Small intestine (tissue), 7 donors: Measurements from ENCODE around the gene DAAM1. TPM values are rescaled to one million over a fixed set of nuclear protein-coding genes. Genes with fewer than 3 reads are reported as not detected.
A peak's percentile ranks its signal among the peaks of the same experiment; 100 is the strongest.

ENCODE experiments used
- DNase-seq, 2 donors: peaks; one replicate each; pipeline versions ENCODE4 v3.0.0 to v3.0.0-alpha.2; 2013
- FAIRE-seq: peaks from 2 replicates; lab custom pipeline; 2012; peaks lifted over from hg19 to GRCh38; lab: Jason Lieb, UNC
- H3K27ac ChIP-seq, 3 donors: one replicate each; pipeline ENCODE4 v1.5.1; 2013; ENCODE audit warnings: low read length in 2 of 3, mild to moderate bottlenecking in 2 of 3, control low read depth in 1 of 3, inconsistent platforms in 1 of 3, low read depth in 1 of 3, moderate library complexity in 1 of 3
- H3K27me3 ChIP-seq, 3 donors: one replicate each; pipeline ENCODE4 v1.6.1; 2013; ENCODE audit warnings: low read length in 3 of 3, inconsistent platforms in 1 of 3; ENCODE audit not compliant: control insufficient read depth in 3 of 3, insufficient read depth in 3 of 3
- H3K36me3 ChIP-seq, 3 donors: one replicate each; pipeline ENCODE4 v1.6.1; 2013; ENCODE audit warnings: low read length in 3 of 3, inconsistent platforms in 1 of 3, low read depth in 1 of 3, mild to moderate bottlenecking in 1 of 3, moderate library complexity in 1 of 3; ENCODE audit not compliant: control insufficient read depth in 3 of 3, insufficient read depth in 2 of 3
- H3K4me1 ChIP-seq, 3 donors: one replicate each; pipeline ENCODE4 v1.6.1; 2013; ENCODE audit warnings: low read length in 2 of 3, inconsistent platforms in 1 of 3, low read depth in 1 of 3, mild to moderate bottlenecking in 1 of 3, moderate library complexity in 1 of 3; ENCODE audit not compliant: control insufficient read depth in 3 of 3, insufficient read depth in 2 of 3
- H3K4me3 ChIP-seq, 3 donors: one replicate each; pipeline ENCODE4 v1.5.1; 2013; ENCODE audit warnings: low read length in 3 of 3, control low read depth in 1 of 3, inconsistent platforms in 1 of 3, low read depth in 1 of 3, mild to moderate bottlenecking in 1 of 3, moderate library complexity in 1 of 3
- H3K9me3 ChIP-seq, 2 donors: one replicate each; pipeline ENCODE4 v1.6.1; 2013; ENCODE audit warnings: low read depth in 1 of 2, low read length in 1 of 2; ENCODE audit not compliant: control insufficient read depth in 2 of 2, insufficient read depth in 1 of 2
- WGBS, 3 donors: extraction: QIAGEN DNeasy Blood & Tissue Kit; methylation state at CpG; one replicate each; pipeline ENCODE4 v1.1.7; 2013; 5-methylcytosine and 5-hydroxymethylcytosine counted together
- polyA plus RNA-seq, 4 donors: library from polyadenylated mRNA; stranded (reverse) in 3 of 4; unstranded in 1 of 4; fragments of 200-250 nt in 3 of 4; fragments of 120-200 nt in 1 of 4; gene quantifications; one replicate each; pipeline versions ENCODE4 v1.2.1 to v1.2.3, GENCODE V29; 2013
- donor health status: healthy with polysubstance abuse.
- donor health status: control.
- donor health status: control.
- donor health status: Bipolar disorder and iron deficiency.
- donor health status: healthy.

Gene DAAM1
- polyA plus RNA-seq, 4 donors, result 5.4 to 34.0 (median 11.9) TPM

DNA sequence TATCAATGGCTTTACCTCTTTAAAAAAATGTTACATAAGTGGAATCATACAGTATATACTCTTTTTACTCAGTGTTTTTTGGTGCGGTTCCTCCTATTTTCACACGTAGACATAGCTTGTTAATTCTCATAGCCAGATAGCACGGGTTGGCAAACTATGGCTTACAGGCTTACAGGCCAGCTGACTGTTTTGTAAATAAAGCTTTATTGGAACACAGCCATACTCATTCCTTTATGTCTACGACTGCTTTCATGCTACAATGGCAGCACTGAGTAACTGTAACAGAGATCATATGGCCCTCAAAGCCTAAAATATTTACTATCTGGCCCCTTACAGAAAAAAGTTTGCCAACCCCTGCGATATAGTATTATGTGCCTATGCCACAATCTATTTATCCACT is 5.8 kb upstream of the DAAM1 start:
- Histone ChIP-seq H3K27ac (no peak overlapping the region), H3K9me3 (no peaks in the 10 kb centered on the region), H3K4me3 (no peak overlapping the region), H3K4me1 (no peaks in the 10 kb centered on the region), H3K36me3 (no peaks in the 10 kb centered on the region), H3K27me3 (no peaks in the 10 kb centered on the region)
- no peak for FAIRE-seq
- 82 to 86% (median 82%) methylated on average over 5 of the region's 5 CpGs for WGBS, 3 donors
- no peak for DNase-seq

GRCh38 chr14:59183150-59183549 is 5.3 kb upstream of the DAAM1 start:
- FAIRE-seq, result no peak
- Histone ChIP-seq H3K27ac (no peak overlapping the region), H3K27me3 (no peaks in the 10 kb centered on the region), H3K9me3 (no peaks in the 10 kb centered on the region), H3K36me3 (no peaks in the 10 kb centered on the region), H3K4me1 (no peaks in the 10 kb centered on the region), H3K4me3 (no peak overlapping the region)
- DNase-seq, result no peak

DNA sequence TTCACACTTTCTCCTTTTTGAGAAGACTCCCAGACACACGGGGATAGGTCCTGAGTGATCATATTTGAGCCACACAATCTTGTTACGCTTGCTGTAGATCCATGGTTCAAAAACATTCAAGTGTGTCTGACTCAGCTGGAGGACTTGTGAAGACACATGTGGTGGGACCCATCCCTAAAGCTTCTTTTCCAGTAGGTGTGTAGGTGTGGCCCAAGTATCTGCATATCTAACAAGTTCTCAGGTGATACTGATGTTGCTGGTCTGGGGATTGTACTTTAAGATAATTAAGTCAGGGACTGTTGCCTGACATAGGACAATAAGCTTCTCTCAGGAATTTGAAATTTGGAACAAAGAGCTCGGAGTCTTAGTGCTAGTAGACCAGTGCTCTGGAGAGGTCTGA is 4.1 kb upstream of the DAAM1 start:
- FAIRE-seq (no peak), DNase-seq (no peak)
- no peak overlapping the region for H3K27ac ChIP-seq
- H3K27me3 ChIP-seq, result no peaks in the 10 kb centered on the region
- no peaks in the 10 kb centered on the region for H3K9me3 ChIP-seq
- H3K4me3 ChIP-seq, result no peak overlapping the region
- WGBS, 3 donors, result 84 to 91% (median 90%) methylated on average over 3 of the region's 3 CpGs
- H3K36me3 ChIP-seq, result no peaks in the 10 kb centered on the region
- no peaks in the 10 kb centered on the region for H3K4me1 ChIP-seq

DNA sequence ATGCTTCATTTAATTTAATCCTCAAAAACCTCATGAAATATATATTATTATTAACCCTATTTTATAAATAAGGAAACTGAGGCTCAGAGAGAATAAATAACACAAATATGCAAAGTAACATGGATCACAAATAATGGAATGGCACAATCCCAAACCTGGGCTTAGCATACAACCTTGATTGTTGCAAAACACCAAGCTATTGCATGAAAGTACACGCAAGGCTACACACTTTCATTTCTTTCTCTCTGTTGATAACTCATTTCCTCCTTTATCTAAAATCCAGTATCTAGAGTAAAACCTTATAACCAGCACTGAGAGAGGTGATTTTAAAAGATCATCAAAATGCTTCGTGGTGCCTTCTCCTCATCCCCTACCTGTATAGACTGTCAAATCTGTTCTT is 2.8 kb upstream of the DAAM1 start:
- Histone ChIP-seq H3K9me3 (no peaks in the 10 kb centered on the region), H3K4me1 (peaks cover 3 to 11% (median 5%) of the 10 kb centered on the region in 3 donors), H3K27me3 (no peaks in the 10 kb centered on the region), H3K36me3 (no peaks in the 10 kb centered on the region), H3K4me3 (no peak overlapping the region), H3K27ac (no peak overlapping the region)
- 63 to 70% (median 69%) methylated on average over 2 of the region's 2 CpGs for WGBS, 3 donors
- no peak for DNase-seq
- no peak for FAIRE-seq

GRCh38 chr14:59186306-59186705 is 2.2 kb upstream of the DAAM1 start:
- DNase-seq (no peak), FAIRE-seq (no peak)
- Histone ChIP-seq H3K9me3 (no peaks in the 10 kb centered on the region), H3K36me3 (no peaks in the 10 kb centered on the region), H3K27ac (no peak overlapping the region), H3K4me3 (no peak overlapping the region), H3K27me3 (no peaks in the 10 kb centered on the region), H3K4me1 (peaks cover 3 to 12% (median 5%) of the 10 kb centered on the region in 3 donors)

GRCh38 chr14:59187118-59187517 is 1.3 kb upstream of the DAAM1 start:
- Histone ChIP-seq H3K27ac (no peak overlapping the region), H3K9me3 (no peaks in the 10 kb centered on the region), H3K36me3 (no peaks in the 10 kb centered on the region), H3K4me3 (no peak overlapping the region), H3K4me1 (peaks cover 3 to 12% (median 8%) of the 10 kb centered on the region in 3 donors), H3K27me3 (no peaks in the 10 kb centered on the region)
- DNase-seq, result no peak
- WGBS, 3 donors, result 52 to 57% (median 56%) methylated on average over 4 of the region's 4 CpGs
- FAIRE-seq, result no peak

DNA sequence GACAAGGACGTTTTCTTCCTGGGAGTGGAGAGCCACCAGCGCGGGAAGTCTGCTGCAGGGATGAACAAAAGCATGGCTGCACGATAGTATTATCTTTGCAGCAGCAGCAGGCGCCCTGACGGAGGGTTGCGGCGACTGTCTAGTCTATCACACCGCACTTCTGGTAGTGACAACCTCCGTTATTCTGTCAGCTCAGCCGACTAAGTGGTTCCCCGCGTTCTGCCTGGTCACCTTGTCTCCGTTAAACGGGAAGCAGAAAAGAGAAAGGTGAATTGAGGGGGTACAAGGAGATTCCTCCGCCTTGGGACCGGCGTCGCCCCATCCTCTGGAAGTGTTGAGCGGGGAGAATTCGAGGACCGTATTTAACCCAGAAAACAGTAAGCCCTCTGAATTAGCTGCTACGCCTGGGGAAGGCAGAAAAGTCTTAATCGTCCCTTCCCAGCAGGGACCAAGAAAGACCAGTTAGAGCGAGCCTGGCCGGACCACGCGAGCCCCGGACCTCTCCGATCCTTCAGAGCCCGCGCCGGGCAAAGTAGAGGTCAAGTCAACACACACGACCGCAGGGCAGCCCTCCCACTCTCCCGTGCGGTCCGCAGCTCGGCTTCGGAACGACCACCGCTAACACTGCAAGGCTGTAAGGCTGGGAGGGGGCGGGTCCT is 536 bp upstream of the DAAM1 start:
- 0% methylated on average over 40 to 43 of the region's 43 CpGs for WGBS, 3 donors
- DNase-seq (no peak), FAIRE-seq (no peak)
- Histone ChIP-seq H3K27me3 (no peaks in the 10 kb centered on the region), H3K27ac (peak overlapping the region; percentile 25 to 97 (median 90)), H3K4me1 (peaks cover 3 to 12% (median 8%) of the 10 kb centered on the region in 3 donors), H3K36me3 (no peaks in the 10 kb centered on the region), H3K4me3 (peak overlapping the region; percentile 66 to 91 (median 75)), H3K9me3 (no peaks in the 10 kb centered on the region)

GRCh38 chr14:59189091-59189785 is 771 bp downstream of the DAAM1 start:
- Histone ChIP-seq H3K4me3 (peak overlapping the region; percentile 70 to 91 (median 75)), H3K9me3 (no peaks in the 10 kb centered on the region), H3K4me1 (peaks cover 3 to 12% (median 8%) of the 10 kb centered on the region in 3 donors), H3K36me3 (no peaks in the 10 kb centered on the region), H3K27me3 (no peaks in the 10 kb centered on the region), H3K27ac (peak overlapping the region; percentile 95 to 98 (median 97))
- no peak for DNase-seq
- no peak for FAIRE-seq
- 0% methylated on average over 49 to 51 of the region's 51 CpGs for WGBS, 3 donors
